Neuronal stem cell (in vitro differentiated cells): ENCODE data around the gene LUZP1. TPM values are rescaled to one million over a fixed set of nuclear protein-coding genes. Genes with fewer than 3 reads are reported as not detected.

Source experiments
- small RNA-seq: library from polyadenylated mRNA; stranded (forward); fragments of <200 nt; extraction: miRNeasy Mini kit (QIAGEN cat#:217004); gene quantifications from one replicate; pipeline ENCODE3, GENCODE V24; 2013; ENCODE audit not compliant: insufficient read depth

The LUZP1 gene

Small RNA genes lying within 50 kb of the gene (small RNA-seq; reads per million reads assigned to genes)
- gene MIR3115: not detected
- gene MIR4419A: not detected
- not detected for gene RNU6-135P
- not detected for gene RNU6-514P
